ENCODE results near the gene CLPTM1L.
A peak's percentile ranks its signal among the peaks of the same experiment; 100 is the strongest.

Gene CLPTM1L

DNA sequence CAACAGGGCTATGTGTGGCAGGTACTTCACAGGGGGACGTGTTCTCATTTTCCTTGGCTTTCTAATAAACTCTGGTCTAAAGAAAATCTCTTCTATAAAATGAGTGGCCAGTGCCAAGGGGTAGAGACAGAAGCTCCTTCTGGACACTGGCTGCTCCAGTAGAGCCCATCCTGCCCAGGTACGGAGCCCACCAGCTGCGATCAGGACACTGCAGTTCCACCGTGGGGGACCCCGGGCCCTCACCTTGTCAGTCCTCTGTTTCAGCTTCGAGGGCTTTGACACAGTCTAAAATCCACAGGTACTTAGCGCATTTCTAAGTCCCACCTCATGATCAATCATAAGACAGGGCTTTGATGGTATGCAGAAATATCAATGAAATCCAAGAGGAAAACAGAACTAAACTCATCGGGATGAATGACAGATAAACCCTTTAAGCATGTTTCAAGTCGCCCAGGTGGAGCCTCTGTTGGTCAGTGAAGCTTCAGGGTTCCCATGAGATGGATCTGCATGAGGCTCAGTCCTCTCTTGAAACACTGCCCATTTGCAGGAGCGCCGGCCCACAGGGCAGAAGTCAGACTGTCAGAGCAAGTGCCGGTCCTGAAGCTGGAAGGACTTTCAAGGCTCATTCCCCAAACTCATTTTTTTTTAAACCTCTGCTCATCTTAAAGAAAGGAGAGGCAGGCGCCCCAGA is 29.7 kb downstream of the CLPTM1L start:
- no peak for DNase-seq (ENCODE audit: low read depth in 1 of 2, low spot score in 1 of 2)

DNA sequence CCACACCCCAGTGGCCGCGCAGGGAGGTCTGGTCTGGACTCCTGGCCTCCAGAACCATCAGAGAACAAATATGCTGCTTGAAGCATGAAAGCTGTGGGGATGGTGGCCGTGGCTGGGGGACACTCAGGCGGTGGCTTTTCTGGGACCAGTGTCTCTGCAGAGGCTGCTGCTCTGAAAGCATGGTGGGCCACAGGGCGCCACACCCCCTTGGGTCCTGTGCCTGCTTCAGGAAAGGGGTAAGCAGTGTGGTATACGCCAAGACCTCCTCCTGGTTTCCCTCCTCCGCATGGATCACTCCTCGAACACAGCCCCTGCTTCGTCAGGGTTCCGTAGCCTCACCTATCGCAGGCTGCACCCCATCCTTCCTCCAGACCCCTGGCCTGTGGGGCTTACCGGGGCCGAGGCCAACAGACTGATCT is 30.3 kb downstream of the CLPTM1L start:
- DNase-seq (ENCODE audit: low read depth in 1 of 2, low spot score in 1 of 2), result no peak

- DNase-seq (ENCODE audit: low read depth in 1 of 2, low spot score in 1 of 2), result no peak
Measured at GRCh38 chr5:1312993-1313833, 31.7 kb downstream of the CLPTM1L start.

DNA sequence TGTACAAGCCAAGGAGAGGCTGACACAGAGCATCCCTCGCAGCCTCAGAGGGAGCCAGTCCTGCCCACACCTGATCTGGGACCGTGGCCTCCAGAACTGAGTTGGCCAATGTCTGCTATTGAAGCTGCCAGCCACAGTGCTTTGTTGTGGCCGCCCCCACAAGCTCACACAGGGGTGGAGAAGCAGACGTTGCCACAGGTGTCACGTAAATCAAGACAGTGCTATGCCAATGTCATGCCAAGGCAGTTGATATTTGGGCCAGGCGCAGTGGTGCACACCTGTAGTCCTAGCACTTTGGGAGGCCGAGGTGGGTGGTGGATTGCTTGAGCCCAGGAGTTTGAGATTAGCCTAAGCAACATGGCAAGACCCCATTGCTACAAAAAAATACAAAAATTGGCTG is 32.7 kb downstream of the CLPTM1L start:
- no peak for DNase-seq (ENCODE audit: low read depth in 1 of 2, low spot score in 1 of 2)

GRCh38 chr5:1311439-1312055 is 33.4 kb downstream of the CLPTM1L start:
- DNase-seq (ENCODE audit: low read depth in 1 of 2, low spot score in 1 of 2), result no peak

DNA sequence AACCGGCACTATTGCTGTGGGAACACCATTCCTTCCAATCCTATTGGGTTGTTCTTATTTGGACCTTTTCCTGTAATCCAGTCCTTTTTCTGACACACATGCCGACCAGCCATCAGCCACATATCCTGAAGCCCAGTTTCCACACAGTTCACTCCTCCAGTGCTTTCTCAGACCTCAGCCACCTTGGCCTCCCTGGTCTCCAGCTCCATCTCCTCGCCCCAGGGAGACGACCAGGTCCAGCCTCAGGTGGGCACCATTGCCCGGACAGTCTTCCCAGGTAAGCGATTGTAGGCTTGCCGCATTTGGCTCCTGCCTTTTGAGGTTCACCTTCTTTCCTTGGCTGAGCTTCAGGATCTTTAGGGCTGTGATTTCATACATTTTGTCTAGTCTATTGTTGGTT is 34.8 kb downstream of the CLPTM1L start:
- DNase-seq (ENCODE audit: low read depth in 1 of 2, low spot score in 1 of 2), result no peak

GRCh38 chr5:1304033-1304432 is 40.9 kb downstream of the CLPTM1L start:
- DNase-seq (ENCODE audit: low read depth in 1 of 2, low spot score in 1 of 2), result no peak

GRCh38 chr5:1302258-1302657 is 42.6 kb downstream of the CLPTM1L start:
- DNase-seq (ENCODE audit: low read depth in 1 of 2, low spot score in 1 of 2), result no peak

GRCh38 chr5:1300581-1301083 is 44.3 kb downstream of the CLPTM1L start:
- no peak for DNase-seq (ENCODE audit: low read depth in 1 of 2, low spot score in 1 of 2)

DNA sequence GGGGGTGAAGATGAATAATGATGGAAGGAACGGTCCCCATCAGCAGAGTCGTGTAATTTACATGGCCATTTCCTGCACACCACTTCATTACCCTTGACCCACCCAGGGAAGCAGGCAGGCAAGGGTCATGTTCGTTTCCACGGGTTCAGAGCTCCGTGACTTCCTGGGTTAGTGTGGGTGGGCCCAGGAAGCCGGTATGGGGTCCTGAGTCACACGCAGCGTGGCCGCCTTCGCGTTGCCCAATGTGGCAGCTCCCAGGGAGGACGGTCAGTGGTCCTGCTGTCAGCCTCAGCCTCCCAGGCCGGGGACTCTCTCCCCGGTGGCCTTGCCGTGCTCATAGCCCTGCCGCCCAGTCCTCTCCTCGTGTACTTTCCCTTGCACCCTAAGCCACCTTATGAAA is 44.9 kb downstream of the CLPTM1L start:
- DNase-seq (ENCODE audit: low read depth in 1 of 2, low spot score in 1 of 2), result no peak

DNA sequence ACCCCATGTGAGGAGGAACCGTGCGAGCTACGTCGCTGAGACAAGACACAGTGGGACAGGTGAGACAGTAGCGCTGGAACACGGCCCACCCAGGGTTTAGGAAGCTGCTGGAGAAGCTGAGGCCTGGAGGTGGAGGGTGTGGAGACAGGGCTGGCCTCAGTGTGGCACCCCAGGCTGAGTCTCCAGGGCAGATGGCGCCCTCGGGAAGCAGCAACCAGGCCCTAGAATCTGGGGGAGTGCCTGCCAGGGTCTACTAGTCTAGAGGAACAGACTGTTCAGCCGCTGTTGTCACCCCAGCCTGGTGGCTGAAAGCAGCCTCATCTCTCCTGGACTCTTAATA is 45.4 kb downstream of the CLPTM1L start:
- no peak for DNase-seq (ENCODE audit: low read depth in 1 of 2, low spot score in 1 of 2)

DNA sequence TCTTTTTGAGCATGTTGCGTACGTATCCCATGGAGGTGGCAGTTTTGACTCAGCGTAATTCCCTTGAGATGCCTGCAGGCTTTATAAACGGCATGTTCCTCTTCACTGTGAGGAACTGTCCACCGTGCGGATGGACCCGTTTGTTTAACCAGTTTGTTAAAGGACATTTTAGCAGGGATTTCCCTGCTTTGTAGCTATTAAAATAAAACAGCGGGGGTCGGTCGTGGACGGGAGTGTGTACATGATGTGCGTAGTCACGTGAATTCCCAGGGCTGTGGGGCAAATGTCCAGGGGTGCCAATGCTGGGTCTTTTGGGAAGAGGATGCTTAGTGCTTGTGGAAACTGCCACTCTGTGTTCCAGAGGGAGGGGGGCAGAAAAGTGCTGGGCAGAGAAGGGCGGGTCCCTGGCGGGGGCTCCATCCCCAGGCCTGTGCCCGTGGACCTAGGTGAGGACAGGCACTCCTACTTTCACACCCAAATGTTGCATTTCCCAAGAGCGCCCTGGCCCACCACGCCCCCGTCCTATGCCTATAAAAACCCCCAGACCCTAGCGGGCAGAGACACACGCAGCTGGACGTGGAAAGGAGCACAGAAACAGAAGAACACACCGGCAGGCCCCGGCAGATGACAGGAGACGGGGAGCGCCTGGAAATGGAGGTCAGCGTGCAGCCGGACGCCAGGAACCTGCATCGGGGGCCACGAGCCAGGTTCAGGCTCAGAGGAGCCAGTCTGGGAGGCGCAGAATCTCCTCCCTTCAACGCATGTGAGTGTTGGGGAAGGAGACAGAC is 46.0 kb downstream of the CLPTM1L start:
- DNase-seq (ENCODE audit: low read depth in 1 of 2, low spot score in 1 of 2), result no peak

DNA sequence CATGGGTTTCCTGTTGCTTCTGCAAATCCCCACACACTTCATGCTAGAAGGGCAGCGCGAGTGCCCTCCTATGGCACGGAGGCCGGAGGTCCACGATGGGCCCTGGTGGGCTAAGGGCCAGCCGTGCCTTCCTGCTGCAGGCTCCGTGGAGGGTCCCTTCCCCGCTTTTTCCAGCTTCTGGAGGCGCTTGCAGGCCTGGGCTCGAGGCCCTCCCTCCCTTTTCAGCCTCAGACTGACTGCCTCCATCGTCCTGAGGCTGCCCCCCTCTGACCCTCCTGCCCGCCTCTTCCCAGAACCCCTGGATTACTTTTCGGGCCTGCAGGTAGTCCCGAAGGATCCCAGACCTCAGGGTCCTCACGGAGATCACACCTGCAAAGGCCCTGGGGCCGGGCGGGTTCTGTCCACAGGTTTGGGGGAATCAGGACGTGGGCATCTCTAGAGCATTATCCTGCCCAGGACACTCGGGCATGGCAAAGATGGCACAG is 46.8 kb downstream of the CLPTM1L start:
- no peak for DNase-seq (ENCODE audit: low read depth in 1 of 2, low spot score in 1 of 2)

GRCh38 chr5:1297243-1297642 is 47.7 kb downstream of the CLPTM1L start:
- DNase-seq (ENCODE audit: low read depth in 1 of 2, low spot score in 1 of 2), result no peak

DNA sequence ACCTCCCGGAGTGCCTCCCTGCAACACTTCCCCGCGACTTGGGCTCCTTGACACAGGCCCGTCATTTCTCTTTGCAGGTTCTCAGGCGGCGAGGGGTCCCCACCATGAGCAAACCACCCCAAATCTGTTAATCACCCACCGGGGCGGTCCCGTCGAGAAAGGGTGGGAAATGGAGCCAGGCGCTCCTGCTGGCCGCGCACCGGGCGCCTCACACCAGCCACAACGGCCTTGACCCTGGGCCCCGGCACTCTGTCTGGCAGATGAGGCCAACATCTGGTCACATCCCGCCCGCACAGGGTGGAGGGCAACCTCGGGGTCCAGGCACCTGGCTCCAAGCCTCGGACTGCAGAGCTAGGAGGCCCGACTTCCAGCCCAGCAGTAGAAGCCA is 49.3 kb downstream of the CLPTM1L start:
- no peak for DNase-seq (ENCODE audit: low read depth in 1 of 2, low spot score in 1 of 2)

- peak; percentile 71 to 78 for DNase-seq (ENCODE audit: low read depth in 1 of 2, low spot score in 1 of 2)
Measured at GRCh38 chr5:1294835-1295649, 49.9 kb downstream of the CLPTM1L start, which contains the start of gene TERT. TERT (minus strand) TSS chr5:1295068; CDS start chr5:1294989, 79 bp downstream.

GRCh38 chr5:1294206-1294834 is 50.6 kb downstream of the CLPTM1L start:
- no peak for DNase-seq (ENCODE audit: low read depth in 1 of 2, low spot score in 1 of 2)

DNA sequence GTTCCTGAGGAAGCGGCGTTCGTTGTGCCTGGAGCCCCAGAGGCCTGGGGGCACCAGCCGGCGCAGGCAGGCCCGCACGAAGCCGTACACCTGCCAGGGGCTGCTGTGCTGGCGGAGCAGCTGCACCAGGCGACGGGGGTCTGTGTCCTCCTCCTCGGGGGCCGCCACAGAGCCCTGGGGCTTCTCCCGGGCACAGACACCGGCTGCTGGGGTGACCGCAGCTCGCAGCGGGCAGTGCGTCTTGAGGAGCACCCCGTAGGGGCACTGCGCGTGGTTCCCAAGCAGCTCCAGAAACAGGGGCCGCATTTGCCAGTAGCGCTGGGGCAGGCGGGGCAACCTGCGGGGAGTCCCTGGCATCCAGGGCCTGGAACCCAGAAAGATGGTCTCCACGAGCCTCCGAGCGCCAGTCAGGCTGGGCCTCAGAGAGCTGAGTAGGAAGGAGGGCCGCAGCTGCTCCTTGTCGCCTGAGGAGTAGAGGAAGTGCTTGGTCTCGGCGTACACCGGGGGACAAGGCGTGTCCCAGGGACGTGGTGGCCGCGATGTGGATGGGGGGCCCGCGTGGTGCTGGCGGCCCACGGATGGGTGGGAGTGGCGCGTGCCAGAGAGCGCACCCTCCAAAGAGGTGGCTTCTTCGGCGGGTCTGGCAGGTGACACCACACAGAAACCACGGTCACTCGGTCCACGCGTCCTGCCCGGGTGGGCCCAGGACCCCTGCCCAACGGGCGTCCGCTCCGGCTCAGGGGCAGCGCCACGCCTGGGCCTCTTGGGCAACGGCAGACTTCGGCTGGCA is 51.3 kb downstream of the CLPTM1L start:
- DNase-seq (ENCODE audit: low read depth in 1 of 2, low spot score in 1 of 2), result no peak

DNA sequence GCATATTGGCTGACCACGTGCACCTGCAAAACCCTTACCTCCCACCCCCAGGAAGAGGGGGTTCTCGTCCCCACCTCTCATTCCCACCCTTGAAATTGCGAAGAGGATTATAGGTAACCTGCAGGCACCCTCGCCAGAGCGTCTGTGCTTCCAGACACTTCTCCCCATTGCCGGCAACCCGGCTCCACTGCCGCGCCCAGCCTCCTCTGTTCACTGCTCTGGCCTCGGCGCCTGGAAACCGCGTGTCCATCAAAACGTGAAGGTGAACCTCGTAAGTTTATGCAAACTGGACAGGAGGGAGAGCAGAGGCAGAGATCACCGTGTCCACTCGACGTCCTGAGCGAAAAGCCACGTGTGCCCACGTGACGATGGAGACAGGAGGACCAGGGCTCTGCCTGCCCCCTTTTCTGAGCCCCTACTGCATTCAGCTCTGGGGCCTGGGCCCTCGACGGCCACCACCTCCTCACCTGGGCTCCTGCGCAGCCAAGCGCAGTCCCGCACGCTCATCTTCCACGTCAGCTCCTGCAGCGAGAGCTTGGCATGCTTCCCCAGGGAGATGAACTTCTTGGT is 52.0 kb downstream of the CLPTM1L start:
- DNase-seq (ENCODE audit: low read depth in 1 of 2, low spot score in 1 of 2), result no peak

Data from activated CD4-positive, alpha-beta T cell treated with anti-CD3 and anti-CD28 coated beads, Interleukin-2, amount 50 U/mL, for 24 hours (primary cell).